HepG2 (cell line): ENCODE data around the gene NEK6.

Experiments used
- ATF7 ChIP-seq, 2 experiments: fragments of 450-650 bp in 1 of 2; sonication (generic) in 1 of 2; formaldehyde crosslinking in 1 of 2; IDR thresholded peaks; 2 replicates each; pipeline versions ENCODE4 v1.4.0 to v1.6.1; 2016 to 2020; ENCODE audit warnings: antibody characterized with exemption in 1 of 2, mild to moderate bottlenecking in 1 of 2, missing genetic modification reagents in 1 of 2
- ELF1 ChIP-seq: sonication (generic); formaldehyde crosslinking; IDR thresholded peaks from 2 replicates; pipeline ENCODE4 v1.4.0; 2020; ENCODE audit warnings: missing genetic modification reagents
- FOXO1 ChIP-seq: sonication (generic); formaldehyde crosslinking; IDR thresholded peaks from 2 replicates; pipeline ENCODE4 v1.4.0; 2020; ENCODE audit warnings: missing genetic modification reagents
- TRIM24 ChIP-seq: sonication (generic); formaldehyde crosslinking; IDR thresholded peaks from 2 replicates; pipeline ENCODE4 v1.8.0; 2022; ENCODE audit warnings: mild to moderate bottlenecking, missing genetic modification reagents
- TF ChIP-seq, protein P1 (sequence below): sonication (generic); formaldehyde crosslinking; IDR thresholded peaks from 2 replicates; pipeline ENCODE4 v1.8.1; 2022; ENCODE audit warnings: low read depth, mild to moderate bottlenecking, missing genetic modification reagents
- TF ChIP-seq, protein P2 (sequence below): sonication (generic); formaldehyde crosslinking; IDR thresholded peaks from 2 replicates; pipeline ENCODE4 v1.5.0; 2020; ENCODE audit warnings: mild to moderate bottlenecking, missing genetic modification reagents, moderate library complexity

DNA sequence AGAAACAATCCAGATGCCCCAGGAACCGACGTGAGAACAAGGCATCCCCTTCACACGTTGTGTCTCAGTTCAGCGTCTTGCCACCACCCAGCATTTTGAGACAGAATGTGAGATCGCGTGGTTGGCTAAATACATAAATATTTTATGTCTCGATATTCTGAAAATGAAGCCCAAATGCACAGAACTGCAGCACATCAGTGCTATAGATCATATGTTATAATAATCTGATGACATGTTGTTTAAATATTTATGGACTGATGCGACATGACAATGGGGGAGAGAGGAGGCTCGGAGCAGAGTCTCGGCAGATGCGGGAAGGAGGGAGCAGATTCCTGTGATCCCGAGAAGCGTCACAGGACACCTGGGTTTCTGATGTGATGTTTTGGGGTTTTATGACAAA, 10.9 kb downstream of the NEK6 start:
- TF ChIP-seq FOXO1 (CRISPR knock-in tag) = no peak
- no peak for TF ChIP-seq ELF1 (CRISPR knock-in tag)
- TF ChIP-seq TRIM24 (CRISPR knock-in tag) = no peak
- TF ChIP-seq, protein P1, sequence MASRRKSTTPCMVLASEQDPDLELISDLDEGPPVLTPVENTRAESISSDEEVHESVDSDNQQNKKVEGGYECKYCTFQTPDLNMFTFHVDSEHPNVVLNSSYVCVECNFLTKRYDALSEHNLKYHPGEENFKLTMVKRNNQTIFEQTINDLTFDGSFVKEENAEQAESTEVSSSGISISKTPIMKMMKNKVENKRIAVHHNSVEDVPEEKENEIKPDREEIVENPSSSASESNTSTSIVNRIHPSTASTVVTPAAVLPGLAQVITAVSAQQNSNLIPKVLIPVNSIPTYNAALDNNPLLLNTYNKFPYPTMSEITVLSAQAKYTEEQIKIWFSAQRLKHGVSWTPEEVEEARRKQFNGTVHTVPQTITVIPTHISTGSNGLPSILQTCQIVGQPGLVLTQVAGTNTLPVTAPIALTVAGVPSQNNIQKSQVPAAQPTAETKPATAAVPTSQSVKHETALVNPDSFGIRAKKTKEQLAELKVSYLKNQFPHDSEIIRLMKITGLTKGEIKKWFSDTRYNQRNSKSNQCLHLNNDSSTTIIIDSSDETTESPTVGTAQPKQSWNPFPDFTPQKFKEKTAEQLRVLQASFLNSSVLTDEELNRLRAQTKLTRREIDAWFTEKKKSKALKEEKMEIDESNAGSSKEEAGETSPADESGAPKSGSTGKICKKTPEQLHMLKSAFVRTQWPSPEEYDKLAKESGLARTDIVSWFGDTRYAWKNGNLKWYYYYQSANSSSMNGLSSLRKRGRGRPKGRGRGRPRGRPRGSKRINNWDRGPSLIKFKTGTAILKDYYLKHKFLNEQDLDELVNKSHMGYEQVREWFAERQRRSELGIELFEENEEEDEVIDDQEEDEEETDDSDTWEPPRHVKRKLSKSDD (CRISPR knock-in tag) = no peak
- TF ChIP-seq ATF7 (IDR thresholded peaks at IDR 0.05) = no peak
- TF ChIP-seq ATF7 (CRISPR knock-in tag; IDR thresholded peaks at IDR 0.05) = no peak
- TF ChIP-seq, protein P2, sequence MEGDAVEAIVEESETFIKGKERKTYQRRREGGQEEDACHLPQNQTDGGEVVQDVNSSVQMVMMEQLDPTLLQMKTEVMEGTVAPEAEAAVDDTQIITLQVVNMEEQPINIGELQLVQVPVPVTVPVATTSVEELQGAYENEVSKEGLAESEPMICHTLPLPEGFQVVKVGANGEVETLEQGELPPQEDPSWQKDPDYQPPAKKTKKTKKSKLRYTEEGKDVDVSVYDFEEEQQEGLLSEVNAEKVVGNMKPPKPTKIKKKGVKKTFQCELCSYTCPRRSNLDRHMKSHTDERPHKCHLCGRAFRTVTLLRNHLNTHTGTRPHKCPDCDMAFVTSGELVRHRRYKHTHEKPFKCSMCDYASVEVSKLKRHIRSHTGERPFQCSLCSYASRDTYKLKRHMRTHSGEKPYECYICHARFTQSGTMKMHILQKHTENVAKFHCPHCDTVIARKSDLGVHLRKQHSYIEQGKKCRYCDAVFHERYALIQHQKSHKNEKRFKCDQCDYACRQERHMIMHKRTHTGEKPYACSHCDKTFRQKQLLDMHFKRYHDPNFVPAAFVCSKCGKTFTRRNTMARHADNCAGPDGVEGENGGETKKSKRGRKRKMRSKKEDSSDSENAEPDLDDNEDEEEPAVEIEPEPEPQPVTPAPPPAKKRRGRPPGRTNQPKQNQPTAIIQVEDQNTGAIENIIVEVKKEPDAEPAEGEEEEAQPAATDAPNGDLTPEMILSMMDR (CRISPR knock-in tag) = no peak
